ENCODE data around the gene FAM171A2.

DNA sequence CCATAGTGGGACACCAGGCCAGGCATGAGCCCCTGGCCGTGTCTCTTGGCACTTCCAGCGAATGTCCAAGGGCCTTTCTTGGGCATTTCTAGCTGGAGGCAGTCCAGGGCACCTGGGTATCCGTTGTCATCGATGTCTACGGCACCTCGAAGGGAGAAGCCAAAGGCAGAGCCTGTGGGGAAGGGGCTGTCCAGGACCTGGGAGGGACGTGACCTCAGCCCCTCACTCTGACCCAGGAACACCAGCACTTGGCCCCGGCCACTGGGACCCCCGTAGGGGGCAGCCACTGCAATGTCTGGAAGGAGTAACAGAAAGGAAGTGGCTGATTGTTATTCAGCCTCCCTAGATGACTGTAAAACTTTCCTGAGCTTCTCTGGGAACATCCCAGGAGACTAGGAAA is 17.1 kb upstream of the FAM171A2 start:
- TF ChIP-seq, protein P1, sequence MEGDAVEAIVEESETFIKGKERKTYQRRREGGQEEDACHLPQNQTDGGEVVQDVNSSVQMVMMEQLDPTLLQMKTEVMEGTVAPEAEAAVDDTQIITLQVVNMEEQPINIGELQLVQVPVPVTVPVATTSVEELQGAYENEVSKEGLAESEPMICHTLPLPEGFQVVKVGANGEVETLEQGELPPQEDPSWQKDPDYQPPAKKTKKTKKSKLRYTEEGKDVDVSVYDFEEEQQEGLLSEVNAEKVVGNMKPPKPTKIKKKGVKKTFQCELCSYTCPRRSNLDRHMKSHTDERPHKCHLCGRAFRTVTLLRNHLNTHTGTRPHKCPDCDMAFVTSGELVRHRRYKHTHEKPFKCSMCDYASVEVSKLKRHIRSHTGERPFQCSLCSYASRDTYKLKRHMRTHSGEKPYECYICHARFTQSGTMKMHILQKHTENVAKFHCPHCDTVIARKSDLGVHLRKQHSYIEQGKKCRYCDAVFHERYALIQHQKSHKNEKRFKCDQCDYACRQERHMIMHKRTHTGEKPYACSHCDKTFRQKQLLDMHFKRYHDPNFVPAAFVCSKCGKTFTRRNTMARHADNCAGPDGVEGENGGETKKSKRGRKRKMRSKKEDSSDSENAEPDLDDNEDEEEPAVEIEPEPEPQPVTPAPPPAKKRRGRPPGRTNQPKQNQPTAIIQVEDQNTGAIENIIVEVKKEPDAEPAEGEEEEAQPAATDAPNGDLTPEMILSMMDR (IDR thresholded peaks at IDR 0.05) = no peak
- no peak for TF ChIP-seq EP300 (IDR thresholded peaks at IDR 0.05)

All from tibial nerve (tissue), 4 donors.